Retinal pigment epithelial cell (primary cell): ENCODE results near the gene BCKDHB.
A peak's percentile ranks its signal among the peaks of the same experiment; 100 is the strongest.

Source experiments
- DNase-seq: peaks from one replicate; pipeline ENCODE4 v3.0.0-alpha.2; 2010; ENCODE audit warnings: low read depth
- H3K4me3 ChIP-seq: 2 replicates; pipeline ENCODE4 v1.5.1; 2011; ENCODE audit warnings: mild to moderate bottlenecking, low read length, control low read depth, moderate library complexity
- TF ChIP-seq, protein P1 (sequence below): conservative IDR thresholded peaks from 2 replicates; pipeline ENCODE4 v1.5.1; 2011; ENCODE audit warnings: low read depth, low read length, control low read depth, inconsistent platforms

The BCKDHB gene

GRCh38 chr6:80302716-80303115 is 196.2 kb downstream of the BCKDHB start:
- TF ChIP-seq, protein P1, sequence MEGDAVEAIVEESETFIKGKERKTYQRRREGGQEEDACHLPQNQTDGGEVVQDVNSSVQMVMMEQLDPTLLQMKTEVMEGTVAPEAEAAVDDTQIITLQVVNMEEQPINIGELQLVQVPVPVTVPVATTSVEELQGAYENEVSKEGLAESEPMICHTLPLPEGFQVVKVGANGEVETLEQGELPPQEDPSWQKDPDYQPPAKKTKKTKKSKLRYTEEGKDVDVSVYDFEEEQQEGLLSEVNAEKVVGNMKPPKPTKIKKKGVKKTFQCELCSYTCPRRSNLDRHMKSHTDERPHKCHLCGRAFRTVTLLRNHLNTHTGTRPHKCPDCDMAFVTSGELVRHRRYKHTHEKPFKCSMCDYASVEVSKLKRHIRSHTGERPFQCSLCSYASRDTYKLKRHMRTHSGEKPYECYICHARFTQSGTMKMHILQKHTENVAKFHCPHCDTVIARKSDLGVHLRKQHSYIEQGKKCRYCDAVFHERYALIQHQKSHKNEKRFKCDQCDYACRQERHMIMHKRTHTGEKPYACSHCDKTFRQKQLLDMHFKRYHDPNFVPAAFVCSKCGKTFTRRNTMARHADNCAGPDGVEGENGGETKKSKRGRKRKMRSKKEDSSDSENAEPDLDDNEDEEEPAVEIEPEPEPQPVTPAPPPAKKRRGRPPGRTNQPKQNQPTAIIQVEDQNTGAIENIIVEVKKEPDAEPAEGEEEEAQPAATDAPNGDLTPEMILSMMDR = no peak

DNA sequence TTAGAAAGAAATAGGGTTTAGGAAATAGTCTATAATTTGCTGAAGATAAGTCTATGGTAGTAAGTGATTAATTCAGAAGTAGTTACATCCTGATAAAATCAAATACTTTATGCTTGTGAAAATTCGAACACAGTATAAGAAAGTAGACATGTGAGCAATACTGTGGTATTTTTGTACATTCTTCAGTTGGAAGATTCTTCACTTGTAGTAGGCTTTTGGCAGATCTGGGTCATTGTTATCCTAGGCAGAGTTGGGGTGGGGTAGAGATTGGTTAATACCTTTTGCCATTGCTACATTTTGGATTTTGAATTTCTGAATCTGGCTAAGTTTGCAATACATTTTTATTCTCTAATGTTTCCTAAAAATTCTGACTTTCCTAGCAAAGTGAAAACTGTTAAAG is 197.5 kb downstream of the BCKDHB start:
- no peak for DNase-seq
- H3K4me3 ChIP-seq = no peak overlapping the region
- TF ChIP-seq, protein P1 = no peak

More at GRCh38 chr6:80302716-80303115, 196.2 kb downstream of the BCKDHB start:
- H3K4me3 ChIP-seq = no peak overlapping the region
- no peak for DNase-seq

- TF ChIP-seq, protein P1 = no peak
- no peak for DNase-seq
- H3K4me3 ChIP-seq = no peak overlapping the region
These were observed 208.1 kb downstream of the BCKDHB start for GRCh38 chr6:80314531-80314930.

DNA sequence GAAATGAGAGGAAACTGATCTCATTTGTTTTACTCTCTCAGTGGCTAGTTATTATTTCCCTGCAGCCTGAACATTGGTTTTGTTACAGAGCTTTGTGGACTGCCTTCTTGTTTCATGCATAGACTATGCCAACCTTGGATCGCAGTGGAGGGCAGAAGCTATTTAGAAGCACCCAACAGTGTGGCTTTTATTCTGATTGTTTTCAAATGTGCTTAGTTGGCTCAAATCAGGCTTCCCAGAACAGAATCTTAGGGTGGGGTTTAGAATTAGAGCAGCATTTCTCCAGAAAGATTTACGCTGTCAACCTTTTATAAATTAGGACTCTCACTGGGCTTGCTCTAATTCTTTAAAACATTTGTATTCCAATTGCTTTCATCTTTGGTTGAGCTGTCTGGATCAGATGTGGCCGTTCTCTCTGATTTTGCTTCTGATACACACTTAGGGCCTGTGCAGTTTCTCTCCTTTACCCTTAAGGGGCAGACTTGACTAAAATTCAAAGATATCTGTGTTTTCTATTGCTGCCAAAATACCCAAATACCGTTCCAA is 210.3 kb downstream of the BCKDHB start:
- H3K4me3 ChIP-seq = no peak overlapping the region
- TF ChIP-seq, protein P1 = peak; percentile 34
- no peak for DNase-seq

GRCh38 chr6:80319196-80319595 is 212.7 kb downstream of the BCKDHB start:
- TF ChIP-seq, protein P1 = no peak
- H3K4me3 ChIP-seq = no peak overlapping the region
- DNase-seq = no peak

- DNase-seq = no peak
- no peak overlapping the region for H3K4me3 ChIP-seq
- TF ChIP-seq, protein P1 = no peak
These were observed 214.5 kb downstream of the BCKDHB start for GRCh38 chr6:80321011-80321410.

- TF ChIP-seq, protein P1 = no peak
- DNase-seq = no peak
- H3K4me3 ChIP-seq = no peak overlapping the region
These were observed 219.3 kb downstream of the BCKDHB start for GRCh38 chr6:80325742-80326141.
